Lung microvascular endothelial cell (primary cell): ENCODE results near the gene PRUNE2. TPM values are rescaled to one million over a fixed set of nuclear protein-coding genes. Genes with fewer than 3 reads are reported as not detected.
"Not testable (repeated sequence)": the region's sequence is repeated elsewhere in the genome, so short reads cannot be mapped to it uniquely, and the experiment has no call there.

Experiments
- DNase-seq, 2 donors: peaks; one replicate each; pipeline versions ENCODE4 v3.0.0 to v3.0.0-alpha.2; 2010; ENCODE audit warnings: low read depth in 2 of 2
- total RNA-seq: library from RNA; depleted of rRNA; stranded (reverse); fragments of >200 nt; gene quantifications from 2 replicates; pipeline ENCODE4 v1.2.1, GENCODE V29; 2014

PRUNE2 gene
- total RNA-seq, 1 donor from 2014 or later = 8.5 TPM

- no peak for DNase-seq
These were observed 105.0 kb downstream of the PRUNE2 start for GRCh38 chr9:76800901-76801300.

GRCh38 chr9:76799473-76799872 lies 106.4 kb downstream of the PRUNE2 start:
- DNase-seq = no peak

GRCh38 chr9:76798527-76798926 lies 107.4 kb downstream of the PRUNE2 start:
- DNase-seq = no peak

GRCh38 chr9:76796296-76796695 lies 109.6 kb downstream of the PRUNE2 start:
- DNase-seq = no peak

GRCh38 chr9:76793784-76794431 lies 112.0 kb downstream of the PRUNE2 start:
- DNase-seq = no peak

- DNase-seq = no peak
These were observed 116.1 kb downstream of the PRUNE2 start for GRCh38 chr9:76789840-76790239.

- no peak for DNase-seq
These were observed 118.2 kb downstream of the PRUNE2 start for GRCh38 chr9:76787677-76788076.

GRCh38 chr9:76785501-76785900 lies 120.4 kb downstream of the PRUNE2 start:
- DNase-seq = no peak

GRCh38 chr9:76784881-76785280 lies 121.0 kb downstream of the PRUNE2 start:
- DNase-seq = no peak

GRCh38 chr9:76772686-76773445 lies 133.0 kb downstream of the PRUNE2 start:
- DNase-seq = no peak

- no peak for DNase-seq
These were observed 139.8 kb downstream of the PRUNE2 start for GRCh38 chr9:76766126-76766525.

- DNase-seq = no peak
These were observed 141.8 kb downstream of the PRUNE2 start, which contains the start of gene PCA3 for GRCh38 chr9:76764138-76764537. PCA3 (plus strand) TSS chr9:76764438.

GRCh38 chr9:76761448-76761847 lies 144.5 kb downstream of the PRUNE2 start:
- peak; percentile 11 to 29 for DNase-seq

GRCh38 chr9:76759732-76760131 lies 146.2 kb downstream of the PRUNE2 start:
- no peak for DNase-seq

- no peak for DNase-seq
These were observed 147.4 kb downstream of the PRUNE2 start for GRCh38 chr9:76758476-76758875.

- no peak for DNase-seq
These were observed 148.8 kb downstream of the PRUNE2 start for GRCh38 chr9:76756941-76757673.

- peak in 1 of 2 donors; percentile 2 for DNase-seq
These were observed 149.7 kb downstream of the PRUNE2 start for GRCh38 chr9:76756268-76756640.

GRCh38 chr9:76751001-76751400 lies 154.9 kb downstream of the PRUNE2 start:
- no peak for DNase-seq

GRCh38 chr9:76744336-76744735 lies 161.6 kb downstream of the PRUNE2 start:
- no peak for DNase-seq

- no peak for DNase-seq
These were observed 162.0 kb downstream of the PRUNE2 start for GRCh38 chr9:76743931-76744330.

- DNase-seq = not testable (repeated sequence)
These were observed 163.0 kb downstream of the PRUNE2 start for GRCh38 chr9:76742890-76743289.

- no peak for DNase-seq
These were observed 164.4 kb downstream of the PRUNE2 start for GRCh38 chr9:76741524-76741923.
